ENCODE data around the gene ANTKMT.

The ANTKMT gene

GRCh38 chr16:727291-727977 is 6.5 kb downstream of the ANTKMT start:
- no peak for DNase-seq (ENCODE audit: low read depth, low spot score)

DNA sequence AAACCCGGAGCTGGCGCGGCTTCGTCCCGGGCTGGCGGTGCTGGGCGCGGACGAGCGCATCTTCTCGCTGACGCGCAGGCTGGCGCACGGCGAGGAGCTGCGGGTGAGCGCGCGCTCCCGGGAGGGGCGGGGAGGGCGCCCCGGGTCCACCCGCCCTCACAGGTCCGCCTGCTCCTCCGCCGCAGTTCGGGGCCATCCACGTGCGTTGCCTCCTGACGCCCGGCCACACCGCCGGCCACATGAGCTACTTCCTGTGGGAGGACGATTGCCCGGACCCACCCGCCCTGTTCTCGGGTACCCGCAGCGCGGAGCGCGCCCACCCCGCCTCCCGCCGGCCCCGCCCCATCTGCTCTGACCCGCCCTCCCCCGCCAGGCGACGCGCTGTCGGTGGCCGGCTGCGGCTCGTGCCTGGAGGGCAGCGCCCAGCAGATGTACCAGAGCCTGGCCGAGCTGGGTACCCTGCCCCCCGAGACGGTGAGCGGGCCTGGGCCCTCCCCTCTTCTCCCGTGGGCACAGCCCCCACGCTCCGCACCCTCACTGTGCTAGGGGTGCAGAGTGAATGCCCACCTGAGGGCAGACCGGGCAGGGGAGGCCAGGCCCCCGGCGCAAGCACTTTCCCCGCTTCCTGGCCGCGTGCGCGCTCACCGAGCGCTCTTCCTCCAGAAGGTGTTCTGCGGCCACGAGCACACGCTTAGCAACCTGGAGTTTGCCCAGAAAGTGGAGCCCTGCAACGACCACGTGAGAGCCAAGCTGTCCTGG is 7.4 kb downstream of the ANTKMT start:
- no peak for DNase-seq (ENCODE audit: low read depth, low spot score)

DNA sequence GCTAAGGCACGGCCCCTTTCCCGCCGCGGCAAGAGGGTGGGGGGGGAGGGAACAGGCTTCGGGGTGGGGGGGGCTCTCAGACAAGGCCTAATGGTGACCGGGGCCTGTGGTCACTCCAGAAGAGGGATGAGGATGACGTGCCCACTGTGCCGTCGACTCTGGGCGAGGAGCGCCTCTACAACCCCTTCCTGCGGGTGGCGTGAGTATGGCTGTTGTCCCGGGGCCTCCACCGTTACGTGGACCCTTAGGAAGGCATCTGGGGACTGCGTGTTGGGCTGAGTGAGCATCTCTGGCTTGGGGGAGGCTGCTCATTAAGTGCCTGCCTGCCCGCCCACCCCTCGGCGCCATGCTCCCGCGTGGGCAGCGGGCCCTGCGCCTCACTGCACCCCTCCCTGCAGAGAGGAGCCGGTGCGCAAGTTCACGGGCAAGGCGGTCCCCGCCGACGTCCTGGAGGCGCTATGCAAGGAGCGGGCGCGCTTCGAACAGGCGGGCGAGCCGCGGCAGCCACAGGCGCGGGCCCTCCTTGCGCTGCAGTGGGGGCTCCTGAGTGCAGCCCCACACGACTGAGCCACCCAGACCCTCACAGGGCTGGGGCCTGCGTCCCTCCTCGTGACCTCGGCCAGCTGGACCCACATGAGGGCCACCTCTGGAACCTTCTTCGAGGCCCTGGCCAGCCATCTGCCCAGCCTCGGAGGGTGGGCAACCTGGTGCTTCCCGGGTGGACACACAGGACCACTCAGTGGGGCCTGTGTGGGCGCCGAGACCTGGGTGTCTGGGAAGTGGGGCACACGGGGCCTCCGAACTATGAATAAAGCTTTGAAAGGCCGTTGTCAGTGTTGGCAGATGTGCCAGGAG is 8.2 kb downstream of the ANTKMT start:
- no peak for DNase-seq (ENCODE audit: low read depth, low spot score)

GRCh38 chr16:729768-730665 is 9.1 kb downstream of the ANTKMT start:
- DNase-seq (ENCODE audit: low read depth, low spot score) = no peak

DNA sequence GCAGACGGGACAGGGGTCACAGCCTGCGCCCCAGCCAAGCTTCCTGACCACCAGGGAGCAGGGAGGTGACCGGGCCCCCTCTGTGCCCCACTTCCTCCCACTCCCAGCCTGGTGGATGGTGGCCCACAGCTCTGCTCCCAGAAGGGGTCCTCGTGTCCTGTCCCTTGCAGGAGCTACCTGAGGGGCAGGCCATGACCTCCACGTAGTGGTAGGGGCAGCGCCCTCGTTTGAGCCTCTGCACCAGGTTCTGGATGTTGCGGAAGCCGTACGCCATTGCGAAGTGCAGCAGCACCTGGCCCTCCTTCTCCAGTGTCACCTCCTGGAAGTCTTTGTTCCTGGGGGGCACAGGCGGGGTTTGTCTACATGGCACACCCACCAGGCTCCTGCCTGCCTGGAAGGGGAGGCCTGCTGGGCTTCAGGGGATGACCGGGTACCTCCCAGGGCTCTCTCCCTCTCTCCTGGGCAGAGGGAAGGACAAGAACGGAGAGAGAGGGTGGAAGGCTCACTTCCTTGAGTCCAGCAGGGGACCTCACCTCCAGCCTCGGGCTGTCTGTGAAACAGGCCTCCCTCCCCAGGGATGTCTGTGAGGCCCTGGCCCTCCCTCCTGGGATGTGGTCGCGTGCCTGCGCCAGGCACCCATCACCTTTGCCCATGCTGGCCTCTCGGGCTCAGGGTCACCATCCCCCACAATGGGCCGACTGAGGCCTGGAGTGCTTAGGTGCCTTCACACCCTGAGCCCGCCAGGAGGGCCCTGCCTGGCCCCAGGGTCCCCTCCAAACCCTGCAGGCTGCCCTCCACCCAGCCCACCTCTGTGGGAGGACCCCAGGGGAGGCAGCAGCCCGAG is 9.9 kb downstream of the ANTKMT start:
- no peak for DNase-seq (ENCODE audit: low read depth, low spot score)

DNA sequence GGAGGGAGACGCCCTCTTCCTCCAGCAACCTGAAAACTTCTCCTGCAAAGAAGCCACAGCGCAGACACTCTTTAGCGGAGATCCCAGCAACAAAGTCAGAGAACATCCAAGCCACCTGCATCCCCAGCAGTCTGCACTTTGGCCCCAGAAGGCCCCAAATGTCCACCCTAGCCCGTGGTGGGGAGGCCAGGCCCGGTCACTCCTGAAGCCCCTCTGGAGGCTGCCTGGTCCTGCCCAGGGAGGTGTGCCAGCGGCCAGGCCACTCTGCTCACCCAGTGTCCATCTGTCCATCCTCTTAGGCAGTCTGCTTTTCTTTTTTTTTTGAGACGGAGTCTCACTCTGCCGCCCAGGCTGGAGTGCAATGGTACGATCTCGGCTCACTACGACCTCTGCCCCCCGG is 11.4 kb downstream of the ANTKMT start:
- no peak for DNase-seq (ENCODE audit: low read depth, low spot score)

DNA sequence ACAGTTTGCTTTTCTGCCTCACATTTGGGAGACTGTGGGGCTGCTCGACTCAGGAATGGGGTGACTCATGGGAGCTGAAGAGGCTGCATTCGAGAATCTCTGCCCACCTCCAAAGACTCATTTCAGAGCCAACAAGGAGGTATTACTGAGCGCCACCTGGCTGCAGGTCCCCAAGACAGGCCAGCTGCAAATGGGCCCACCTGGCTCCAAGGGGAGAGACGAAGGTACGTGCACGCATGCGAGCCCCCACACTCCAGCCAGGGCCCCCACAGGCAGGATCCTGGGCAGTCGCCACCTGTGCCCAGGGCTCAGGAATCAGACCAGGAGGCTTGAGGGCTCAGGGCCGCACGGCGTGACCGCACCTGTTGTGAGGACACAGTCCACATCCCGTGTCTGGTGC is 12.0 kb downstream of the ANTKMT start:
- DNase-seq (ENCODE audit: low read depth, low spot score) = no peak

DNA sequence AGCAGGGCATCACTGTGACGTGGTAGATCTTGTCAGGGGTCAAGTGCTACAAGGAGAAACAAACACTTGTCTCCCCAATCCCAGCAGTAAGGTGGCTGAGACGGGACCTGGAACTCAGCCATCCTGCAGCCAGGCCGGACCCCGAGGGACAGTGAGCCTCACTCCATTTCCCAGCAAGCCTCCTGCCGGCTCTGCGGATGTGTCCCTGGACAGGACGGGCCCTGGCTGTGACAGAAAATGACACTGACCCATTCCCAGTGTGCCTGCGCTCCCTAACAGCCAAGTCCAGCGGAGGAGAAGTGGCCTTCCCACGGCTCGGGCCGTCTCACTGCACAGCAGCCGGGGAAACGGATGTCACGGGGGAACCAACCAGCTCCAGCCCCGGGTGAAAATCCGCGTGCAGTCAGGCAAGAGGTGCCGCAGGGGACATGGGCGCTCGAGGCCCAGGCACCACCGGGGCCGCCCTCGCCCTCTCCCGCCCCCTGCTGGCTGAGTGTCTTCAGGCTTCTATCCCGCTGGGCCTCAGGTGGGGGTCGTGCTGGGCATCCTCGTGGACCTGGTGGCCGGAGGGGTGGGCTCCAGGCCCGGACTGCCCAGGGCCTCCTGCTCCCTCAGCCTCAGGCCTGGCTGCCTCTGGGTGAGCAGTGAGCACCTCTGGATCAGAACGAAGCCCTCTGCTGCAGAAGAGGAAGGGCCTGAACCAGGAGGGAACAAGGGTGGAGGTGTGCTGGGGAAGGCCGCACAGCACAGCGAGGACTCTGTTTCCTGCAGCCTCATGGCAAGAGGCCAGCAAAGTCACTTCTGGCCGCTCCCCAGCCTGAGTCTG is 12.6 kb downstream of the ANTKMT start:
- DNase-seq (ENCODE audit: low read depth, low spot score) = no peak

GRCh38 chr16:734208-734980 is 13.4 kb downstream of the ANTKMT start:
- no peak for DNase-seq (ENCODE audit: low read depth, low spot score)

DNA sequence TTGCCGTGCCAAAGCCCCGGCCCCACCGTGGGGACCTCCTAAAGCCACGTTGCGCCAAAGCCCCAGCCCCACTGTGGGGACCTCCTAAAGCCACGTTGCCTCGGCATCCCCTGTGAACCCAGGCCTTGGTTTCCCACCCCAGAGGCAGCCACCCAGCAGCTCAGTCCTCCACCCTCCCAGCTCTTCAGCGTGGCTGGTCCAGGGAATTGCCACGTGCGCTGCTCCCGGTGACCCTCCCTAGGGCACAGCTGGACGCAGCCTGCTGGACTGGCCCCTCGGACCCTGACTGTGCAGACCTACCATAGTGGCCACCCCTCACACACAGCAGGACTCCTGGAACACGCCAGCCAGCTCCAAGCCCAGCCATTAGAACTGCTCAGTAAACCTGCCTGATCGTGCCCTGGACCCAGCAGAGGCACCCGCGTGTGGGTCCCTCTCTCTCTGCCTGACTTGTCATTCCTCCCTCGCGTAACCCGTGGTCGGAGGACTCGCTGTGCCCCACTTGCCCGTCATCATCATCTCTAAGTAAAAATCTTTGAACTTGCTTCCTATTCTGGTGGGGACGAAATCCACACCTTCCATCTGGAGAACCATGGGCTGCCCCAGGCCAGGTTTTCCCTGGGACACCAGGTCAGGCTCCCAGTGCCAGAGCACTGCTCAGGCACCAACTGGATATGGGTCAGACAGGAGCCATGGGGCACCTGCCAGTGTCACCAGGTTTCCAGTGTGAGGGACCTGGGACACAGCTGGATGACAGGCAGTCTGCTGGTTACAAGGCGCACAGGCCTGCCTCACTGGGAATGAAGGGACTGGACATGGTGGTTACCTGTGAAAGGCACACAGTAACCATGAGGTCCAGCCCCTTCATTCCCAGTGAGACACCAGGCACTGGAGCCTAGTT is 14.3 kb downstream of the ANTKMT start:
- no peak for DNase-seq (ENCODE audit: low read depth, low spot score)

DNA sequence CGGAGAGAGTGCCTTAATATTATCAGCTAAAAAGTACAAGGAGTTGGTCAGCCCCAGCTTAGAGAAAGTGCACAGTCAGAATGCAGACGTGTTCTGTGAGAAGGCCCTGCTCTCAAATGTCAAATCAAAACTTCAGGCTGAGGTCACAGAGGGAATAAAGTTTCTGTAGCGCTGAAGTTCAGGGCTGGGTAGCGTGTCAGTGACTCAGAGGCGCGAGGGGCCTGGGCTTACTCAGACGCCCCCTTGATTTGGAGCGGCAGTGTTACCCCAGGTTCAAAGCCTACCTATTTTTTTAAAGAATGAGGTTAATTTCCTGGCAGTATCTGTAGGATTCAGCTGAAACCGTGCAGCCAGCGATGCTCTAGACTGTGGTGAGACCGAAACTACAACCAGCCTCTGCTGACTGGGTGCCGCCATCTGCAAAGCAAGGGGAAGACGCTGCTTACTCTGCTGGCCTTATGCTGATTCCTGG is 15.1 kb downstream of the ANTKMT start:
- DNase-seq (ENCODE audit: low read depth, low spot score) = no peak

- no peak for DNase-seq (ENCODE audit: low read depth, low spot score)
Observed at GRCh38 chr16:736936-737481, 16.1 kb downstream of the ANTKMT start.

GRCh38 chr16:739560-740458 is 18.9 kb downstream of the ANTKMT start:
- DNase-seq (ENCODE audit: low read depth, low spot score) = no peak

- no peak for DNase-seq (ENCODE audit: low read depth, low spot score)
Observed at GRCh38 chr16:740459-740763, 19.5 kb downstream of the ANTKMT start.

GRCh38 chr16:740764-741505 is 20.0 kb downstream of the ANTKMT start, which contains the start of gene CIAO3:
Gene CIAO3, minus strand, starts transcription at chr16:740997. Its CDS starts 12 bp downstream, at chr16:740985.
- DNase-seq (ENCODE audit: low read depth, low spot score) = peak; percentile 76

All from activated naive CD8-positive, alpha-beta T cell treated with anti-CD3 and anti-CD28 coated beads, Interleukin-2, amount 50 U/mL, for 16 hours (primary cell).